HG03045 (cell line): ENCODE results near the gene FLYWCH1.
A peak's percentile ranks its signal among the peaks of the same experiment; 100 is the strongest.
"Not testable (repeated sequence)": the region's sequence is repeated elsewhere in the genome, so short reads cannot be mapped to it uniquely, and the experiment has no call there.

ENCODE experiments used
- ATAC-seq: cut with Tn5 transposase; IDR thresholded peaks from one replicate; pipeline ENCODE4 v1.9.1; 2021; ENCODE audit warnings: mild to moderate bottlenecking, moderate library complexity; ENCODE audit not compliant: unreplicated experiment

The FLYWCH1 gene

GRCh38 chr16:2899564-2900072 is 12.1 kb upstream of the FLYWCH1 start:
- ATAC-seq, result no peak

- no peak for ATAC-seq
These were observed 11.1 kb upstream of the FLYWCH1 start for GRCh38 chr16:2900526-2901075.

GRCh38 chr16:2902337-2903130 is 9.2 kb upstream of the FLYWCH1 start:
- no peak for ATAC-seq

- ATAC-seq, result peak; percentile 41
These were observed 7.4 kb upstream of the FLYWCH1 start for GRCh38 chr16:2904100-2904921.

- peak; percentile 15 for ATAC-seq
These were observed 6.8 kb upstream of the FLYWCH1 start for GRCh38 chr16:2904922-2905240.

- peak; percentile 70 for ATAC-seq
These were observed 6.3 kb upstream of the FLYWCH1 start for GRCh38 chr16:2905241-2905987.

GRCh38 chr16:2905988-2906387 is 5.7 kb upstream of the FLYWCH1 start:
- no peak for ATAC-seq

GRCh38 chr16:2907084-2907753 is 4.5 kb upstream of the FLYWCH1 start:
- ATAC-seq, result not testable (repeated sequence)

GRCh38 chr16:2910441-2910969 is 1.2 kb upstream of the FLYWCH1 start:
- ATAC-seq, result no peak

GRCh38 chr16:2912330-2913199 is 834 bp downstream of the FLYWCH1 start:
- ATAC-seq, result peak; percentile 24

- ATAC-seq, result no peak
These were observed 1.9 kb downstream of the FLYWCH1 start for GRCh38 chr16:2913603-2914002.

- ATAC-seq, result no peak
These were observed 2.5 kb downstream of the FLYWCH1 start for GRCh38 chr16:2914233-2914632.

GRCh38 chr16:2915196-2915929 is 3.6 kb downstream of the FLYWCH1 start:
- ATAC-seq, result no peak

- ATAC-seq, result no peak
These were observed 8.0 kb downstream of the FLYWCH1 start for GRCh38 chr16:2919511-2920255.

GRCh38 chr16:2923481-2923880 is 11.8 kb downstream of the FLYWCH1 start:
- ATAC-seq, result no peak

- ATAC-seq, result no peak
These were observed 13.4 kb downstream of the FLYWCH1 start for GRCh38 chr16:2924901-2925755.
